ENCODE results near the gene SPOCK2.

GRCh38 chr10:72106154-72106849 lies 18.0 kb upstream of the SPOCK2 start:
- TF ChIP-seq ZNF175 (tag by site-specific recombination; IDR thresholded peaks at IDR 0.05) (no peak), REST (tag by site-specific recombination; IDR thresholded peaks at IDR 0.05) (no peak), ZSCAN30 (tag by site-specific recombination; IDR thresholded peaks at IDR 0.05) (no peak), ZNF138 (tag by site-specific recombination; IDR thresholded peaks at IDR 0.05; ENCODE audit: borderline replicate concordance) (no peak), ZBTB1 (tag by site-specific recombination; IDR thresholded peaks at IDR 0.05) (no peak), HIC1 (tag by site-specific recombination; IDR thresholded peaks at IDR 0.05) (no peak)
